ENCODE data around the gene CMTM8. TPM values are rescaled to one million over a fixed set of nuclear protein-coding genes. Genes with fewer than 3 reads are reported as not detected.

The CMTM8 gene
- total RNA-seq, 1 experiment from 2014 or later: 9.0 TPM

DNA sequence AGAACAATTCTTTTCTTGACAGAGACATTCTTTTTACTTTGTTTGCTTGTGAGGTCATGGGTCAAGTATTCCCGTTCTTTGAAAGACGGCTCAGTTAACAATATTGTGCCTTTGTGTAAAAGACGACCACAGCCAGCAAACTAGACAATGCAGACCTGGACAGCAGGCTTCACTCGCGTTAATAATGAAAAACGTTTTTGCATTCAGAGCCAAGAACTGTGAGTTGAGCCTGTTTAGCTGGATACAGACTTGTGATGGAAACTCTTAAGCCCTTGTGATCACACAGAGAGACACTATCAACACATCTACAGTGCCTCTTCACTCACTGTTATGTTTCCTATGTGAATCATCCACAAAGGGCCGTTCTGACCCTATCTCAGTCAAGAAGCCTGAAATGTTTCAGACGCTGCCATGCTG lies 115.9 kb downstream of the CMTM8 start:
- Mint-ChIP-seq H3K27ac (no peak overlapping the region), H3K36me3 (no peaks in the 10 kb centered on the region; the same call in 1 of the 2 replicates), H3K9me3 (no peaks in the 10 kb centered on the region), H3K4me3 (no peak overlapping the region), H3K4me1 (peaks cover 13% of the 10 kb centered on the region), H3K27me3 (ENCODE audit: low read depth) (no peaks in the 10 kb centered on the region)
- ATAC-seq: no peak
- DNase-seq (ENCODE audit: low spot score): no peak
- ChIA-PET POLR2A (no interaction called here), CTCF (no interaction called here)
- TF ChIP-seq NR1H2 (CRISPR knock-in tag; IDR thresholded peaks at IDR 0.05) (no peak), MYBL2 (CRISPR knock-in tag; IDR thresholded peaks at IDR 0.05) (no peak), ZNF416 (CRISPR knock-in tag; IDR thresholded peaks at IDR 0.05) (no peak), IRF2 (CRISPR knock-in tag; IDR thresholded peaks at IDR 0.05; ENCODE audit: borderline replicate concordance, low read depth) (no peak), NFYB (CRISPR knock-in tag; conservative IDR thresholded peaks at IDR 0.05; ENCODE audit: low read depth) (no peak), ELF4 (CRISPR knock-in tag; IDR thresholded peaks at IDR 0.05; ENCODE audit: low read depth) (no peak), PRRX2 (CRISPR knock-in tag; IDR thresholded peaks at IDR 0.05) (no peak), ZNF423 (CRISPR knock-in tag; IDR thresholded peaks at IDR 0.05) (no peak)
- TF ChIP-seq, protein P1, sequence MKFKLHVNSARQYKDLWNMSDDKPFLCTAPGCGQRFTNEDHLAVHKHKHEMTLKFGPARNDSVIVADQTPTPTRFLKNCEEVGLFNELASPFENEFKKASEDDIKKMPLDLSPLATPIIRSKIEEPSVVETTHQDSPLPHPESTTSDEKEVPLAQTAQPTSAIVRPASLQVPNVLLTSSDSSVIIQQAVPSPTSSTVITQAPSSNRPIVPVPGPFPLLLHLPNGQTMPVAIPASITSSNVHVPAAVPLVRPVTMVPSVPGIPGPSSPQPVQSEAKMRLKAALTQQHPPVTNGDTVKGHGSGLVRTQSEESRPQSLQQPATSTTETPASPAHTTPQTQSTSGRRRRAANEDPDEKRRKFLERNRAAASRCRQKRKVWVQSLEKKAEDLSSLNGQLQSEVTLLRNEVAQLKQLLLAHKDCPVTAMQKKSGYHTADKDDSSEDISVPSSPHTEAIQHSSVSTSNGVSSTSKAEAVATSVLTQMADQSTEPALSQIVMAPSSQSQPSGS (CRISPR knock-in tag; IDR thresholded peaks at IDR 0.05; ENCODE audit: borderline replicate concordance, low read depth): no peak
- TF ChIP-seq, protein P2, sequence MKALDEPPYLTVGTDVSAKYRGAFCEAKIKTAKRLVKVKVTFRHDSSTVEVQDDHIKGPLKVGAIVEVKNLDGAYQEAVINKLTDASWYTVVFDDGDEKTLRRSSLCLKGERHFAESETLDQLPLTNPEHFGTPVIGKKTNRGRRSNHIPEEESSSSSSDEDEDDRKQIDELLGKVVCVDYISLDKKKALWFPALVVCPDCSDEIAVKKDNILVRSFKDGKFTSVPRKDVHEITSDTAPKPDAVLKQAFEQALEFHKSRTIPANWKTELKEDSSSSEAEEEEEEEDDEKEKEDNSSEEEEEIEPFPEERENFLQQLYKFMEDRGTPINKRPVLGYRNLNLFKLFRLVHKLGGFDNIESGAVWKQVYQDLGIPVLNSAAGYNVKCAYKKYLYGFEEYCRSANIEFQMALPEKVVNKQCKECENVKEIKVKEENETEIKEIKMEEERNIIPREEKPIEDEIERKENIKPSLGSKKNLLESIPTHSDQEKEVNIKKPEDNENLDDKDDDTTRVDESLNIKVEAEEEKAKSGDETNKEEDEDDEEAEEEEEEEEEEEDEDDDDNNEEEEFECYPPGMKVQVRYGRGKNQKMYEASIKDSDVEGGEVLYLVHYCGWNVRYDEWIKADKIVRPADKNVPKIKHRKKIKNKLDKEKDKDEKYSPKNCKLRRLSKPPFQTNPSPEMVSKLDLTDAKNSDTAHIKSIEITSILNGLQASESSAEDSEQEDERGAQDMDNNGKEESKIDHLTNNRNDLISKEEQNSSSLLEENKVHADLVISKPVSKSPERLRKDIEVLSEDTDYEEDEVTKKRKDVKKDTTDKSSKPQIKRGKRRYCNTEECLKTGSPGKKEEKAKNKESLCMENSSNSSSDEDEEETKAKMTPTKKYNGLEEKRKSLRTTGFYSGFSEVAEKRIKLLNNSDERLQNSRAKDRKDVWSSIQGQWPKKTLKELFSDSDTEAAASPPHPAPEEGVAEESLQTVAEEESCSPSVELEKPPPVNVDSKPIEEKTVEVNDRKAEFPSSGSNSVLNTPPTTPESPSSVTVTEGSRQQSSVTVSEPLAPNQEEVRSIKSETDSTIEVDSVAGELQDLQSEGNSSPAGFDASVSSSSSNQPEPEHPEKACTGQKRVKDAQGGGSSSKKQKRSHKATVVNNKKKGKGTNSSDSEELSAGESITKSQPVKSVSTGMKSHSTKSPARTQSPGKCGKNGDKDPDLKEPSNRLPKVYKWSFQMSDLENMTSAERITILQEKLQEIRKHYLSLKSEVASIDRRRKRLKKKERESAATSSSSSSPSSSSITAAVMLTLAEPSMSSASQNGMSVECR (CRISPR knock-in tag; IDR thresholded peaks at IDR 0.05; ENCODE audit: borderline replicate concordance): no peak
- TF ChIP-seq, protein P3, sequence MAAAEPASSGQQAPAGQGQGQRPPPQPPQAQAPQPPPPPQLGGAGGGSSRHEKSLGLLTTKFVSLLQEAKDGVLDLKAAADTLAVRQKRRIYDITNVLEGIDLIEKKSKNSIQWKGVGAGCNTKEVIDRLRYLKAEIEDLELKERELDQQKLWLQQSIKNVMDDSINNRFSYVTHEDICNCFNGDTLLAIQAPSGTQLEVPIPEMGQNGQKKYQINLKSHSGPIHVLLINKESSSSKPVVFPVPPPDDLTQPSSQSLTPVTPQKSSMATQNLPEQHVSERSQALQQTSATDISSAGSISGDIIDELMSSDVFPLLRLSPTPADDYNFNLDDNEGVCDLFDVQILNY (CRISPR knock-in tag; IDR thresholded peaks at IDR 0.05): no peak
- TF ChIP-seq, protein P4, sequence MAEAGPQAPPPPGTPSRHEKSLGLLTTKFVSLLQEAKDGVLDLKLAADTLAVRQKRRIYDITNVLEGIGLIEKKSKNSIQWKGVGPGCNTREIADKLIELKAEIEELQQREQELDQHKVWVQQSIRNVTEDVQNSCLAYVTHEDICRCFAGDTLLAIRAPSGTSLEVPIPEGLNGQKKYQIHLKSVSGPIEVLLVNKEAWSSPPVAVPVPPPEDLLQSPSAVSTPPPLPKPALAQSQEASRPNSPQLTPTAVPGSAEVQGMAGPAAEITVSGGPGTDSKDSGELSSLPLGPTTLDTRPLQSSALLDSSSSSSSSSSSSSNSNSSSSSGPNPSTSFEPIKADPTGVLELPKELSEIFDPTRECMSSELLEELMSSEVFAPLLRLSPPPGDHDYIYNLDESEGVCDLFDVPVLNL (CRISPR knock-in tag; IDR thresholded peaks at IDR 0.05; ENCODE audit: borderline replicate concordance, low read depth): no peak
- TF ChIP-seq, protein P5, sequence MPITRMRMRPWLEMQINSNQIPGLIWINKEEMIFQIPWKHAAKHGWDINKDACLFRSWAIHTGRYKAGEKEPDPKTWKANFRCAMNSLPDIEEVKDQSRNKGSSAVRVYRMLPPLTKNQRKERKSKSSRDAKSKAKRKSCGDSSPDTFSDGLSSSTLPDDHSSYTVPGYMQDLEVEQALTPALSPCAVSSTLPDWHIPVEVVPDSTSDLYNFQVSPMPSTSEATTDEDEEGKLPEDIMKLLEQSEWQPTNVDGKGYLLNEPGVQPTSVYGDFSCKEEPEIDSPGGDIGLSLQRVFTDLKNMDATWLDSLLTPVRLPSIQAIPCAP (CRISPR knock-in tag; IDR thresholded peaks at IDR 0.05): no peak
- TF ChIP-seq, protein P6, sequence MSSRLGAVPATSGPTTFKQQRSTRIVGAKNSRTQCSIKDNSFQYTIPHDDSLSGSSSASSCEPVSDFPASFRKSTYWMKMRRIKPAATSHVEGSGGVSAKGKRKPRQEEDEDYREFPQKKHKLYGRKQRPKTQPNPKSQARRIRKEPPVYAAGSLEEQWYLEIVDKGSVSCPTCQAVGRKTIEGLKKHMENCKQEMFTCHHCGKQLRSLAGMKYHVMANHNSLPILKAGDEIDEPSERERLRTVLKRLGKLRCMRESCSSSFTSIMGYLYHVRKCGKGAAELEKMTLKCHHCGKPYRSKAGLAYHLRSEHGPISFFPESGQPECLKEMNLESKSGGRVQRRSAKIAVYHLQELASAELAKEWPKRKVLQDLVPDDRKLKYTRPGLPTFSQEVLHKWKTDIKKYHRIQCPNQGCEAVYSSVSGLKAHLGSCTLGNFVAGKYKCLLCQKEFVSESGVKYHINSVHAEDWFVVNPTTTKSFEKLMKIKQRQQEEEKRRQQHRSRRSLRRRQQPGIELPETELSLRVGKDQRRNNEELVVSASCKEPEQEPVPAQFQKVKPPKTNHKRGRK (CRISPR knock-in tag; IDR thresholded peaks at IDR 0.05; ENCODE audit: borderline replicate concordance): no peak

DNA sequence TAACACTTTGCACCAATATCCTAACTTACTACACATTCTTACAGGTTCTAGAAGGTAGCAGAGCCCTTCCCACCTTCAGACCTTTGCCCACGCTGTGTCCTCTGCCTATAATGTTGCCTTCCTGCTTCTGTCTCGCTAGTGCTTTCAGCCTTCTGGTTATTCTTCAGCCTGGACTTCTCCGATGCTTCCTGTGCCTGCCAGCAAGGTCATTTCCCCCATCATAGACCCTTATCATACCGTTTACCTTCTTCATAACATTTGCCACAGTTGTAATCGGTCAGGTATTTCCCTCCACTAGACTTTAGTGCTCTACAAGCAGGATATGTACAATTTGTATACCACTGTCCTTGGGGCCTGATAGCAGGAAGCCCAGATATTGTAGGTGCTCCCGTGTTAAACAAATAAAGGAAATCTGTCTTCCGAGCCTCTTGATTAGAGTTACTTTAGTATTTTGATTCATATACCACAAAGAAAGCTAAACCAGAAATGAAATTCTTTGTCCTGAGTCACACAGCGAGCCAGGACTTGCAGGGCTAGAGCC lies 117.3 kb downstream of the CMTM8 start:
- CTCF ChIA-PET: no interaction called here
- ATAC-seq: no peak

More for the DNA sequence above, 117.3 kb downstream of the CMTM8 start:
- POLR2A ChIA-PET: no interaction called here
- peaks cover 20% of the 10 kb centered on the region for H3K4me1 Mint-ChIP-seq
- H3K27ac Mint-ChIP-seq: no peak overlapping the region
- no peak overlapping the region for H3K4me3 Mint-ChIP-seq
- no peak for DNase-seq (ENCODE audit: low spot score)
- TF ChIP-seq, protein P7, sequence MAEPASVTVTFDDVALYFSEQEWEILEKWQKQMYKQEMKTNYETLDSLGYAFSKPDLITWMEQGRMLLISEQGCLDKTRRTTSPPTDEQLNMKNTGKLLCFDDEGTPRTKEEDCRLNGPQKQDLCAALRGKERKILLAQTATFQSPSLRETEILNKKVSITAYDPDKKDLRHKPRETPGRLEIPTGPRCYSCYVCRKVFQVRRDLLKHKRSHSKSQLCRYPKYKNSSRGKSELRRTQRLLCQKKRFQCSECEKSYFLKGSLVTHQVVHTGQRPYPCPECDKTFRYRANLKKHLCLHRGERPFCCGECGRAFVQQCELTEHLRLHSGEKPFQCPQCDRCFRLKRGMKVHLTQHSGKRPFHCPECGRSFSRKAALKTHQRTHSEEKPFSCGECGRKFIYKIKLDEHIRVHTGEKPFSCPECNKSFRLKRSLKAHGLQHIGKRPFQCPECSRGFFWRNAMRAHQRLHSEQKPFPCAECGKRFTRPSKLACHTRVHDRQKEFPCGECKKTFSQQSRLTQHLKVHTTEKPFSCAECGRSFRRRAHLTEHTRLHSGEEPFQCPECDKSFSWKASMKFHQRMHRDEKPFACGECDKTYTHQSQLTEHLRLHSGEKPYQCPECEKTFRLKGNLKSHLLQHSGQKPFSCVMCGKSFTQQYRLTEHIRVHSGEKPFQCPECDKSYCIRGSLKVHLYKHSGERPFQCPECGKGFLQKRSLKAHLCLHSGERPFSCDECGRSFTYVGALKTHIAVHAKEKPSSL (CRISPR knock-in tag; conservative IDR thresholded peaks at IDR 0.05): no peak
- no peak for TF ChIP-seq HMGA2 (CRISPR knock-in tag; IDR thresholded peaks at IDR 0.05)
- TF ChIP-seq FOXJ3 (CRISPR knock-in tag; IDR thresholded peaks at IDR 0.05; ENCODE audit: borderline replicate concordance): no peak
- no peaks in the 10 kb centered on the region for H3K27me3 Mint-ChIP-seq (ENCODE audit: low read depth)
- peaks cover 3% of the 10 kb centered on the region; the same call in 1 of the 2 replicates for H3K36me3 Mint-ChIP-seq
- H3K9me3 Mint-ChIP-seq: no peaks in the 10 kb centered on the region
